Activated CD4-positive, alpha-beta memory T cell treated with anti-CD3 and anti-CD28 coated beads for 36 hours (primary cell): ENCODE results near the gene GNB1L. TPM values are rescaled to one million over a fixed set of nuclear protein-coding genes. Genes with fewer than 3 reads are reported as not detected.

ENCODE experiments used
- CTCF ChIA-PET: fragments of 350-600 bp; sonication (Branson Sonifier 250); formaldehyde crosslinking; loops from one replicate; lab custom pipeline; 2021; ENCODE audit warnings: antibody characterized with exemption, inconsistent platforms; lab: Charles Lee
- POLR2A ChIA-PET: fragments of 350-600 bp; sonication (Branson Sonifier 250); formaldehyde crosslinking; loops from one replicate; lab custom pipeline; 2021; ENCODE audit warnings: antibody characterized with exemption; lab: Charles Lee
- DNase-seq: peaks from one replicate; pipeline ENCODE4 v3.0.0-alpha.2; 2020
- H3K27ac Mint-ChIP-seq: one replicate; pipeline ENCODE4 v1.8.0; 2021; ENCODE audit warnings: mixed read lengths
- H3K27me3 Mint-ChIP-seq: one replicate; pipeline ENCODE4 v1.8.0; 2021; ENCODE audit warnings: mixed read lengths
- H3K36me3 Mint-ChIP-seq: one replicate; pipeline ENCODE4 v1.8.0; 2021; ENCODE audit warnings: mixed read lengths
- H3K4me1 Mint-ChIP-seq: one replicate; pipeline ENCODE4 v1.8.0; 2021; ENCODE audit warnings: low read depth, mixed read lengths
- H3K4me3 Mint-ChIP-seq: one replicate; pipeline ENCODE4 v1.8.0; 2021; ENCODE audit warnings: mild to moderate bottlenecking, mixed read lengths
- H3K9me3 Mint-ChIP-seq: one replicate; pipeline ENCODE4 v1.8.0; 2021; ENCODE audit warnings: mixed read lengths
- intact Hi-C: fragments of 100-400 bp; cut with micrococcal nuclease; formaldehyde crosslinking; loops from one replicate; pipeline ENCODE4 v1.15.1; 2023
- total RNA-seq, 2 experiments: library from RNA; stranded (reverse); gene quantifications; one replicate each; pipeline ENCODE4 v1.2.3, GENCODE V29; 2021

The GNB1L gene
- total RNA-seq, 2 experiments from 2014 or later = 11.3 to 12.3 TPM

DNA sequence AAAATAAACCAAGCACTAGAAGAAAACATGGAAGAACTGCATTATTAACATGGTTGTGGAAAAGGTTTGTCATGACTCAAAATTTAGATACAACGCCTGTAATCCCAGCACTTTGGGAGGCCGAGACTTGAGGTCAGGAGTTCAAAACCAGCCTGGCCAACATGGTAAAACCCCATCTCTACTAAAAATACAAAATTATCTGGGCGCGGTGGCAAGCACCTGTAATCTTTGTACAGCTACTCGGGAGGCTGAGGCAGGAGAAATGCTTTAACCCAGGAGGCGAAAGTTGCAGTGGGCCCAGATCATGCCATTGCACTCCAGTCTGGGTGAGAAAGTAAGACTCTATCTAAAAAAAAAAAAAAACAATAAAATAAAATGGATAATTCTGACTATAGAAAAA lies 23.7 kb downstream of the GNB1L start:
- intact Hi-C loops = no loop called here
- Mint-ChIP-seq H3K9me3 (no peaks in the 10 kb centered on the region), H3K27ac (no peak overlapping the region), H3K36me3 (no peaks in the 10 kb centered on the region), H3K4me3 (no peak overlapping the region), H3K27me3 (no peaks in the 10 kb centered on the region), H3K4me1 (peaks cover 6% of the 10 kb centered on the region)
- no peak for DNase-seq
- ChIA-PET CTCF (no interaction called here), POLR2A (no interaction called here)

DNA sequence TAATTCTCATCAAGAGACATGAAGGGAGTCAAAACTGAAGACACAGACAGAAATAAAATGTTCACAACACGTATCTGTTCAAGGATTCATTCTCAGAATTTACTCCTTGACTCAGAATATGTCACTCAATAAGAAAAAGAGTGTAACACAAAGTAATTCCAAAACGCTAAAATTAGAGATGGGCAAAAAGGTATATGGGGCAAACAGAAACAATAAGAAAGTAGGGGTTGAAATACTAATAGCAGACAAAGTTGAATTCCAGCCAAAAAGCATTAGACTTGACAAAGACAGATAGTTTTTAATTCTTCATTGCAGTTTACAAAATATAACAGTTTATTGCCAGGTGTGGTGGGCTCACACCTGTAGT lies 26.7 kb downstream of the GNB1L start:
- H3K36me3 Mint-ChIP-seq = no peaks in the 10 kb centered on the region
- no peak overlapping the region for H3K4me3 Mint-ChIP-seq
- intact Hi-C loops = no loop called here
- H3K27ac Mint-ChIP-seq = no peak overlapping the region
- DNase-seq = no peak
- no peaks in the 10 kb centered on the region for H3K9me3 Mint-ChIP-seq
- no peaks in the 10 kb centered on the region for H3K27me3 Mint-ChIP-seq
- H3K4me1 Mint-ChIP-seq = no peaks in the 10 kb centered on the region
- POLR2A ChIA-PET = no interaction called here
- CTCF ChIA-PET = interaction anchor here (1.1 kb wide), 1 partner anchor 82 kb away, joined by 3 read pairs; no protein-coding TSS in a partner anchor

GRCh38 chr22:19827341-19828034 lies 27.2 kb downstream of the GNB1L start:
- Mint-ChIP-seq H3K36me3 (no peaks in the 10 kb centered on the region), H3K9me3 (no peaks in the 10 kb centered on the region), H3K27me3 (no peaks in the 10 kb centered on the region), H3K4me1 (no peaks in the 10 kb centered on the region), H3K4me3 (no peak overlapping the region), H3K27ac (no peak overlapping the region)
- CTCF ChIA-PET = interaction anchor here (1.1 kb wide), 1 partner anchor 82 kb away, joined by 3 read pairs; no protein-coding TSS in a partner anchor
- POLR2A ChIA-PET = no interaction called here
- intact Hi-C loops = no loop called here
- DNase-seq = no peak

DNA sequence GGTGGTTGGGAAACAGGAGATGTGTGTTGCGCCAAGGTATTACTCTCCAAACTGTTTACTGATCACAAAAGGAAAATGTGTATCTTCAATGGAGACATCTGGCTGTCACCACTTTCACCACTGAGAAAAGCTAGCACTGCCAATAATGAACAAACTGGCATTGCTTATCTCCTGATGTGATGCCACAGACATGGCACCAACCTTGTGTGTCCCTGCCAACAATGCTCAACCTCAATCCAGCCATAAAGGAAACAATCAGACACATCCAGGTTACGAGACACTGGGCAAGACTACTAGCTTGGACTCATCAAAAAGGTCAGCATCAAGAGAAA lies 28.1 kb downstream of the GNB1L start:
- Mint-ChIP-seq H3K36me3 (no peaks in the 10 kb centered on the region), H3K4me1 (no peaks in the 10 kb centered on the region)
- CTCF ChIA-PET = no interaction called here

DNA sequence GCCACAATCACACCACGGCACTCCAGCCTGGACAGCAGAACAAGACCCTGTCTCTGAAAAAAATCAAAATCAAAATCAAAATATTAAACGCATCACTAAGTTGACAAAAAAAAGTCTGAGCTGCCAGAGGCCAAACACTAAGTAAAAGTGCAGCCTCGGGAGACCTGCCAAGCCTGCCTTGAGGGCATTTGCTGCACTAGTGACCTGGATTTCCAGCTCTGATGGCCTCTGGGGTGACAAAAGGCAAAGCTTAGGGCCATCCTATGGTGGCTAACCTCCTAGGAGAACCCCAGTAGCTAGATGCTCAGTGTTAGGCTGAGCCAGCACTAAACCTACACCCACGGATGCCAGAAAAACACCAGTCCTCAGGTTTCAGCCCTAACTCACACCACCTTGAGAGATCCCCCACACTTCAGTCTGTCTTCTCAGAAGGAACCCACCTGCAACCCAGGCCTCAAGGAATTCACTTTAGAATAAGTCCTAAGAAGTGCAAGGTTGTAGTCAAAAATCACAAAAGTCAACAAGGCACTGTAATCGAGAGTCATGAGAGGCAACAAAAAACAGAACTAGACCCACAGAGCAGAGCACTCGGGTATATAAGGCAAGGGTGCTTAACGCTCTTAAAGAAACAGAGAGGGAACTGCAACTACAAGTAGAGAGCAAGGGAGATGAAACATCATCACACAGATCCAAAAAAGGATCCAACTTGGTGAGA lies 28.6 kb downstream of the GNB1L start:
- POLR2A ChIA-PET = interaction anchor here (0.6 kb wide), 1 partner anchor 245 kb away, joined by 3 read pairs; no protein-coding TSS in a partner anchor
- no peak overlapping the region for H3K27ac Mint-ChIP-seq

More for the DNA sequence above, 28.1 kb downstream of the GNB1L start:
- no peak for DNase-seq
- no peak overlapping the region for H3K27ac Mint-ChIP-seq
- H3K9me3 Mint-ChIP-seq = no peaks in the 10 kb centered on the region
- intact Hi-C loops = no loop called here
- no peak overlapping the region for H3K4me3 Mint-ChIP-seq
- H3K27me3 Mint-ChIP-seq = no peaks in the 10 kb centered on the region
- POLR2A ChIA-PET = no interaction called here

DNA sequence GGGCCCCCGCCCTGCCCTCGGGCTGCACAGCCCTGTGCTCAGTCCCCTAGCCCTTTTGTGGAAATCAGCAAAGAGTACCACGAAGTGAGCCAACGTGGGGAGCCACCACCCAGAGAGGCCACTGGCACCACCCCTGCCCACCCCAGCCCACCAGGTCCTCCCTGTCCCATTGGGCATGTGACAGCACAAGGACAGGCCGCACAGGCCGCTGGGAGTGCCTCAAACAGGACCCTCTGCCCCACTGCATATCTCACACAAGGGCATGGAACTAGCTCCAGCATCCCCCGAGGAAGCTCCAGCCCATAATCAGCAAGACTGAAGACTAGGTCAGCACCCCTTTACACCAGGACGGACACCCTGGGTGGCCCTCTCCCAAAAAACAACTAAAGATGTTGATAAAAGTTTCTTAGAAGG lies 29.7 kb downstream of the GNB1L start:
- no peaks in the 10 kb centered on the region for H3K4me1 Mint-ChIP-seq
- H3K36me3 Mint-ChIP-seq = no peaks in the 10 kb centered on the region
- H3K9me3 Mint-ChIP-seq = no peaks in the 10 kb centered on the region
- DNase-seq = no peak
- no peak overlapping the region for H3K27ac Mint-ChIP-seq
- H3K27me3 Mint-ChIP-seq = no peaks in the 10 kb centered on the region
- ChIA-PET POLR2A (no interaction called here), CTCF (no interaction called here)
- intact Hi-C loops = no loop called here
- H3K4me3 Mint-ChIP-seq = no peak overlapping the region

More for the DNA sequence above, 28.6 kb downstream of the GNB1L start:
- no peak overlapping the region for H3K4me3 Mint-ChIP-seq
- H3K27me3 Mint-ChIP-seq = no peaks in the 10 kb centered on the region
- no peak for DNase-seq
- H3K4me1 Mint-ChIP-seq = no peaks in the 10 kb centered on the region
- CTCF ChIA-PET = no interaction called here
- intact Hi-C loops = no loop called here
- H3K36me3 Mint-ChIP-seq = no peaks in the 10 kb centered on the region
- no peaks in the 10 kb centered on the region for H3K9me3 Mint-ChIP-seq

- no peaks in the 10 kb centered on the region for H3K36me3 Mint-ChIP-seq
- H3K9me3 Mint-ChIP-seq = no peaks in the 10 kb centered on the region
- DNase-seq = no peak
- H3K27me3 Mint-ChIP-seq = no peaks in the 10 kb centered on the region
- no peak overlapping the region for H3K27ac Mint-ChIP-seq
- no peak overlapping the region for H3K4me3 Mint-ChIP-seq
- POLR2A ChIA-PET = no interaction called here
- CTCF ChIA-PET = no interaction called here
- intact Hi-C loops = no loop called here
- no peaks in the 10 kb centered on the region for H3K4me1 Mint-ChIP-seq
Observed at GRCh38 chr22:19824212-19824925, 30.3 kb downstream of the GNB1L start.

GRCh38 chr22:19823902-19824211 lies 30.8 kb downstream of the GNB1L start:
- no peaks in the 10 kb centered on the region for H3K9me3 Mint-ChIP-seq
- ChIA-PET CTCF (no interaction called here), POLR2A (no interaction called here)
- no peaks in the 10 kb centered on the region for H3K36me3 Mint-ChIP-seq
- intact Hi-C loops = no loop called here
- no peak overlapping the region for H3K27ac Mint-ChIP-seq
- no peak overlapping the region for H3K4me3 Mint-ChIP-seq
- H3K27me3 Mint-ChIP-seq = no peaks in the 10 kb centered on the region
- no peak for DNase-seq
- H3K4me1 Mint-ChIP-seq = no peaks in the 10 kb centered on the region

DNA sequence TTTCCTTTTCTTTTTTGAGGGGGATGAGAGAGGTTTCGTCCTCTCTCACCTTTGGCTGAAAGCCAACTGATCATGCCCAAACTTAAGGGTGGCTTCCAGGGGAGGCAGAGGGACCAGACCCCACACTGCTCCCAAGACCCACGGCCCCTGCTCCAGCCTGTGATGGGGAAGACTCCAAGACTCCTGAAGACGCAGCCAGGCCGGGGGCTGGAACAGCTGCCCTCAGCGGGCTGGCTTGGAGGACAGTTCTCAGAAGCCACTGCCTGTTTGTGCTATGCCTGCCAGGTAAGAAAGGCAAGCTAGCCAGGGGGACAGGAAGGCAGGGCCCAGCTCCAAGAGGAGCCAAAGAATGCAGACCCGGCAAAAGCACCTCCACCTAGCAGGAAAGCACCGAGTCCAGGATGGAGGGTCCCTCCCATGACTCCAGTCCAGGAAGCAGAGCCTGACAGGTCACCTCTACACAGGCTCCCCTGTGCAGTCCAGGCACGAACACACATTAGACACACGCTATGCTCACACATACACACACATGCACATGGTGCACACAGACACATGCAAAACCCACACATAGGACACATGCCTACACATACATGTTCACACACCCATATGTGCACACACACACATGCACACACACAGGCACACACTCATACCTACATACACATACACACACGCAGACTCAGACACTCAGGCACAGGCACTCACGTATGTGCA lies 31.3 kb downstream of the GNB1L start:
- no peaks in the 10 kb centered on the region for H3K27me3 Mint-ChIP-seq
- no peaks in the 10 kb centered on the region for H3K36me3 Mint-ChIP-seq
- intact Hi-C loops = no loop called here
- no peak for DNase-seq
- no peak overlapping the region for H3K4me3 Mint-ChIP-seq
- no peaks in the 10 kb centered on the region for H3K4me1 Mint-ChIP-seq
- POLR2A ChIA-PET = no interaction called here
- CTCF ChIA-PET = interaction anchor here (1.2 kb wide), 1 partner anchor 93 kb away, joined by 5 read pairs; no protein-coding TSS in a partner anchor
- no peaks in the 10 kb centered on the region for H3K9me3 Mint-ChIP-seq
- H3K27ac Mint-ChIP-seq = no peak overlapping the region

GRCh38 chr22:19822301-19823117 lies 32.2 kb downstream of the GNB1L start:
- Mint-ChIP-seq H3K4me1 (no peaks in the 10 kb centered on the region), H3K27ac (no peak overlapping the region), H3K36me3 (no peaks in the 10 kb centered on the region), H3K27me3 (no peaks in the 10 kb centered on the region), H3K9me3 (no peaks in the 10 kb centered on the region), H3K4me3 (no peak overlapping the region)
- DNase-seq = peak; percentile 6
- intact Hi-C loops = no loop called here
- ChIA-PET POLR2A (no interaction called here), CTCF (interaction anchor here (1.2 kb wide), 1 partner anchor 92 kb away, joined by 5 read pairs; no protein-coding TSS in a partner anchor)

GRCh38 chr22:19821523-19822300 lies 33.0 kb downstream of the GNB1L start:
- ChIA-PET CTCF (interaction anchor here (1.2 kb wide), 1 partner anchor 91 kb away, joined by 5 read pairs; no protein-coding TSS in a partner anchor), POLR2A (no interaction called here)
- Mint-ChIP-seq H3K9me3 (no peaks in the 10 kb centered on the region), H3K36me3 (no peaks in the 10 kb centered on the region), H3K27ac (no peak overlapping the region), H3K4me1 (no peaks in the 10 kb centered on the region), H3K27me3 (no peaks in the 10 kb centered on the region), H3K4me3 (no peak overlapping the region)
- intact Hi-C loops = no loop called here
- DNase-seq = no peak
